Smooth muscle cell of the brain vasculature (primary cell): ENCODE measurements around the gene YWHAB.
"Not testable (repeated sequence)": the region's sequence is repeated elsewhere in the genome, so short reads cannot be mapped to it uniquely, and the experiment has no call there.

Experiments used
- DNase-seq: peaks from one replicate; pipeline ENCODE4 v3.0.0-alpha.2; 2012; ENCODE audit warnings: low read depth, low spot score

YWHAB gene

GRCh38 chr20:44866703-44867335, 18.7 kb upstream of the YWHAB start:
- DNase-seq, result no peak

- DNase-seq, result no peak
These were observed 16.0 kb upstream of the YWHAB start for GRCh38 chr20:44869471-44869870.

- not testable (repeated sequence) for DNase-seq
These were observed 3.1 kb upstream of the YWHAB start for GRCh38 chr20:44882360-44882759.

GRCh38 chr20:44883214-44883902, 2.1 kb upstream of the YWHAB start:
- no peak for DNase-seq

- no peak for DNase-seq
These were observed 556 bp upstream of the YWHAB start for GRCh38 chr20:44884907-44885391.

- no peak for DNase-seq
These were observed 754 bp downstream of the YWHAB start for GRCh38 chr20:44886266-44886651.

- no peak for DNase-seq
These were observed 1.3 kb downstream of the YWHAB start for GRCh38 chr20:44886828-44887227.

- no peak for DNase-seq
These were observed 2.0 kb downstream of the YWHAB start for GRCh38 chr20:44887466-44887865.

- no peak for DNase-seq
These were observed 3.0 kb downstream of the YWHAB start for GRCh38 chr20:44888226-44889103.

- no peak for DNase-seq
These were observed 6.3 kb downstream of the YWHAB start for GRCh38 chr20:44891826-44892225.

- DNase-seq, result no peak
These were observed 9.5 kb downstream of the YWHAB start for GRCh38 chr20:44894959-44895358.

- no peak for DNase-seq
These were observed 11.1 kb downstream of the YWHAB start for GRCh38 chr20:44896583-44896982.

GRCh38 chr20:44897133-44897532, 11.6 kb downstream of the YWHAB start:
- no peak for DNase-seq

- no peak for DNase-seq
These were observed 14.8 kb downstream of the YWHAB start for GRCh38 chr20:44900231-44900854.

GRCh38 chr20:44901974-44902373, 16.5 kb downstream of the YWHAB start:
- no peak for DNase-seq

GRCh38 chr20:44904377-44904776, 18.9 kb downstream of the YWHAB start:
- no peak for DNase-seq

GRCh38 chr20:44908987-44909871, 23.7 kb downstream of the YWHAB start:
- no peak for DNase-seq

GRCh38 chr20:44909872-44910689, 24.6 kb downstream of the YWHAB start, which contains the start of gene PABPC1L:
PABPC1L (plus strand) TSS chr20:44910060; CDS start chr20:44910144, 84 bp downstream.
- DNase-seq, result no peak

- no peak for DNase-seq
These were observed 25.3 kb downstream of the YWHAB start for GRCh38 chr20:44910690-44911262.
